ENCODE data around the gene BMP7. TPM values are rescaled to one million over a fixed set of nuclear protein-coding genes. Genes with fewer than 3 reads are reported as not detected.

The BMP7 gene
- total and polyA plus RNA-seq, 12 donors = 0.72 to 19.2 (median 4.1) TPM

GRCh38 chr20:57173986-57174385, 92.5 kb downstream of the BMP7 start:
- peaks cover 0 to 14% (median 6%) of the 10 kb centered on the region in 7 donors for H3K27me3 ChIP-seq
- WGBS, 2 donors = 85 to 90% methylated on average over 5 of the region's 5 CpGs
- no peaks in the 10 kb centered on the region for H3K36me3 ChIP-seq
- H3K4me1 ChIP-seq = no peaks in the 10 kb centered on the region
- no peak overlapping the region for H3K27ac ChIP-seq
- no peaks in the 10 kb centered on the region for H3K9me3 ChIP-seq
- TF ChIP-seq, protein P1, sequence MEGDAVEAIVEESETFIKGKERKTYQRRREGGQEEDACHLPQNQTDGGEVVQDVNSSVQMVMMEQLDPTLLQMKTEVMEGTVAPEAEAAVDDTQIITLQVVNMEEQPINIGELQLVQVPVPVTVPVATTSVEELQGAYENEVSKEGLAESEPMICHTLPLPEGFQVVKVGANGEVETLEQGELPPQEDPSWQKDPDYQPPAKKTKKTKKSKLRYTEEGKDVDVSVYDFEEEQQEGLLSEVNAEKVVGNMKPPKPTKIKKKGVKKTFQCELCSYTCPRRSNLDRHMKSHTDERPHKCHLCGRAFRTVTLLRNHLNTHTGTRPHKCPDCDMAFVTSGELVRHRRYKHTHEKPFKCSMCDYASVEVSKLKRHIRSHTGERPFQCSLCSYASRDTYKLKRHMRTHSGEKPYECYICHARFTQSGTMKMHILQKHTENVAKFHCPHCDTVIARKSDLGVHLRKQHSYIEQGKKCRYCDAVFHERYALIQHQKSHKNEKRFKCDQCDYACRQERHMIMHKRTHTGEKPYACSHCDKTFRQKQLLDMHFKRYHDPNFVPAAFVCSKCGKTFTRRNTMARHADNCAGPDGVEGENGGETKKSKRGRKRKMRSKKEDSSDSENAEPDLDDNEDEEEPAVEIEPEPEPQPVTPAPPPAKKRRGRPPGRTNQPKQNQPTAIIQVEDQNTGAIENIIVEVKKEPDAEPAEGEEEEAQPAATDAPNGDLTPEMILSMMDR (IDR thresholded peaks at IDR 0.05) = no peak
- intact Hi-C loops (cut with DNase I) = no loop called here
- ATAC-seq (no peak), DNase-seq (no peak)
- H3K4me3 ChIP-seq = no peak overlapping the region

GRCh38 chr20:57173041-57173440, 93.4 kb downstream of the BMP7 start:
- TF ChIP-seq, protein P1 (IDR thresholded peaks at IDR 0.05) = no peak
- no peaks in the 10 kb centered on the region for H3K36me3 ChIP-seq
- DNase-seq = no peak
- H3K9me3 ChIP-seq = no peaks in the 10 kb centered on the region
- 89 to 93% methylated on average over 15 of the region's 15 CpGs for WGBS, 2 donors
- no peak overlapping the region for H3K27ac ChIP-seq
- peaks cover 0 to 5% (median 0%) of the 10 kb centered on the region in 9 donors for H3K4me1 ChIP-seq
- no peak overlapping the region for H3K4me3 ChIP-seq
- no peak for ATAC-seq
- intact Hi-C loops (cut with DNase I) = no loop called here
- peaks cover 0 to 5% (median 2%) of the 10 kb centered on the region in 7 donors for H3K27me3 ChIP-seq

DNA sequence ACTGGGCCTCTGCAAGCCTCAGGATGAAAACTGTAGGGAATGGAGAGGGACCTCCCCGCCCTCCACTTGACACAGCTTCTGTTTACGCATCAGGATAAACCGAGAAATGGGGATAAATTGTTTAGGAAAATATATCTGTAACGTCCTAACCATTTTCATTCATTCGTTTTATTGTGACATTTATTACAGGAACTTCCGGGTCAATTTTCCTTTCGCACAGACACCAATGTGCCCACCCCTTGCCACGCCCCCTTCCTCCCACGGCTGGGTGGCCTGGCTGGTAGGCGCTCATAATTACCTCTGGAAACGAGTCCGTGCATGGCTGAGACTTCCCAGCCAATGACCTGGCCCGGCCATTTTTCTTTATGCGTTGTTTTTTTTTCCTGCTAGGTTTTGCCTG, 96.1 kb downstream of the BMP7 start:
- ATAC-seq (no peak), DNase-seq (no peak)
- TF ChIP-seq, protein P1 (IDR thresholded peaks at IDR 0.05) = no peak
- intact Hi-C loops (cut with DNase I) = no loop called here
- no peak overlapping the region for H3K27ac ChIP-seq
- peaks cover 0 to 12% (median 0%) of the 10 kb centered on the region in 9 donors for H3K4me1 ChIP-seq
- H3K36me3 ChIP-seq = no peaks in the 10 kb centered on the region
- H3K27me3 ChIP-seq = no peaks in the 10 kb centered on the region
- no peak overlapping the region for H3K4me3 ChIP-seq
- 77 to 84% methylated on average over 14 of the region's 14 CpGs for WGBS, 2 donors
- H3K9me3 ChIP-seq = no peaks in the 10 kb centered on the region

DNA sequence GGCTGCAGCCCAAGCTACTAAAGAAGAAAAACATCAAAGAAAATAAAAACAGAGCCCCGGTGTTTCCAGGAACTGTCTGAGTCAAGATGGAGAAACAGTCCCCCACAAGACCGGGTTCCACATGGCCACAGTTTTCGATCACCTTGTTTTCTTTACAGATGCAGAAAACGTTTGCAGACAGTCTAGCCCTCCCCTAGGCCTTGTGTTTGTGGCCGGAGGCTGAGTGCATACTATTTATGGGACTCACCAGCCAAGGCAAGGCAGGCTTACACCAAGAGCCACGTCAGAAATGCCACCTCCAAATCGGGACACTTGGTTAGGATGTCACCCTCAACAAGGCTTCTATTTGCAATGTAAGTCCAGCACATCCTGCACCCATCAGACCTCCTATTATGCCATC, 97.3 kb downstream of the BMP7 start:
- Histone ChIP-seq H3K27ac (peak overlapping the region in 2 of 10 donors; percentile 58 to 82), H3K36me3 (no peaks in the 10 kb centered on the region), H3K27me3 (no peaks in the 10 kb centered on the region), H3K4me1 (peaks cover 0 to 12% (median 0%) of the 10 kb centered on the region in 9 donors), H3K9me3 (peaks cover 0 to under 1% (median 0%) of the 10 kb centered on the region in 11 donors), H3K4me3 (no peak overlapping the region)
- TF ChIP-seq, protein P1 (IDR thresholded peaks at IDR 0.05) = no peak
- 61 to 67% methylated on average over 7 of the region's 7 CpGs for WGBS, 2 donors
- DNase-seq (no peak), ATAC-seq (peak in 1 of 8 donors; percentile 25)
- intact Hi-C loops (cut with DNase I) = loop anchor here in 1 of 10 donors (10.0 kb wide), 1 partner anchor 74 kb away; no protein-coding TSS in a partner anchor
